A549 (cell line): Measurements from ENCODE around the gene BCAS3. TPM values are rescaled to one million over a fixed set of nuclear protein-coding genes. Genes with fewer than 3 reads are reported as not detected.

Experiments used
- ATAC-seq, 2 experiments: fragments of 200-7000 bp in 1 of 2; fragments of >200 bp in 1 of 2; cut with Nextera tagmentation in 1 of 2; cut with Tn5 transposase in 1 of 2; 3 replicates each; pipeline versions ENCODE4 v1.8.0 to v1.9.1; 2018 to 2020; ENCODE audit warnings: mild to moderate bottlenecking in 1 of 2, moderate library complexity in 1 of 2
- CTCF ChIA-PET: fragments of 300-600 bp; sonication (Branson Sonifier 250); formaldehyde crosslinking; extraction: SDS; loops from one replicate; lab custom pipeline; 2021; ENCODE audit warnings: antibody characterized with exemption, inconsistent platforms; lab: Yijun Ruan, JAX
- POLR2A ChIA-PET: fragments of 350-600 bp; formaldehyde crosslinking; extraction: SDS; loops from one replicate; lab custom pipeline; 2021; ENCODE audit warnings: antibody characterized with exemption, inconsistent platforms; lab: Yijun Ruan, JAX
- DNase-seq, 2 experiments: peaks; one replicate each; pipeline versions ENCODE4 v3.0.0 to v3.0.0-alpha.2; 2011 to 2016; ENCODE audit warnings: low read depth in 1 of 2, low spot score in 1 of 2
- FAIRE-seq: peaks from 2 replicates; lab custom pipeline; 2011; peaks lifted over from hg19 to GRCh38; lab: Jason Lieb, UNC
- H3K27ac ChIP-seq, 2 experiments: fragments of >200 bp; sonication (Bioruptor Twin); formaldehyde crosslinking; 3 replicates each; pipeline ENCODE4 v1.5.1; 2016 to 2017
- H3K4me1 ChIP-seq: fragments of >200 bp; sonication (Bioruptor Twin); formaldehyde crosslinking; 3 replicates; pipeline ENCODE4 v1.6.1; 2016
- H3K4me2 ChIP-seq: fragments of >200 bp; sonication (Bioruptor Twin); formaldehyde crosslinking; 3 replicates; pipeline ENCODE4 v1.6.1; 2016
- H3K4me3 ChIP-seq: fragments of >200 bp; sonication (Bioruptor Twin); formaldehyde crosslinking; 3 replicates; pipeline ENCODE4 v1.5.1; 2016
- H3K9me3 ChIP-seq: fragments of >200 bp; sonication (Bioruptor Twin); formaldehyde crosslinking; 3 replicates; pipeline ENCODE4 v1.6.1; 2016
- BHLHE40 ChIP-seq: IDR thresholded peaks from 2 replicates; pipeline ENCODE4 v1.6.1; 2012; ENCODE audit warnings: low read depth, low read length, inconsistent platforms
- CHD4 ChIP-seq: fragments of 200-600 bp; sonication (generic); IDR thresholded peaks from 2 replicates; pipeline ENCODE4 v1.6.1; 2016; ENCODE audit warnings: antibody characterized with exemption, mild to moderate bottlenecking, borderline replicate concordance
- E2F6 ChIP-seq: IDR thresholded peaks from 2 replicates; pipeline ENCODE4 v1.6.1; 2012; ENCODE audit warnings: low read depth, borderline replicate concordance
- EHF ChIP-seq: fragments of 250-450 bp; sonication (Bioruptor Pico); IDR thresholded peaks from 2 replicates; pipeline ENCODE4 v1.5.0; 2020; ENCODE audit warnings: mild to moderate bottlenecking
- FOSB ChIP-seq: fragments of 250-450 bp; sonication (Bioruptor Pico); IDR thresholded peaks from 2 replicates; pipeline ENCODE4 v1.5.0; 2020; ENCODE audit warnings: mild to moderate bottlenecking, moderate library complexity
- FOSL2 ChIP-seq, 2 experiments: fragments of 450-650 bp in 1 of 2; fragments of >200 bp in 1 of 2; sonication (Bioruptor Twin) in 1 of 2; formaldehyde crosslinking; IDR thresholded peaks; 2 replicates each; pipeline versions ENCODE4 v1.5.0 to v1.6.1; 2016 to 2020; ENCODE audit warnings: mild to moderate bottlenecking in 1 of 2, moderate library complexity in 1 of 2
- FOXS1 ChIP-seq: fragments of 250-450 bp; sonication (Bioruptor Pico); IDR thresholded peaks from 2 replicates; pipeline ENCODE4 v1.5.0; 2020; ENCODE audit warnings: mild to moderate bottlenecking, moderate library complexity
- HOXA7 ChIP-seq: fragments of 250-450 bp; sonication (Bioruptor Pico); IDR thresholded peaks from 2 replicates; pipeline ENCODE4 v1.5.0; 2020; ENCODE audit warnings: mild to moderate bottlenecking, moderate library complexity
- JUN ChIP-seq, 2 experiments: fragments of >200 bp; sonication (Bioruptor Twin); formaldehyde crosslinking; IDR thresholded peaks; 2 replicates in 1 of 2; 3 replicates in 1 of 2; pipeline ENCODE4 v1.6.1; 2016 to 2017
- MAZ ChIP-seq: fragments of 150-350 bp; IDR thresholded peaks from 2 replicates; pipeline ENCODE4 v1.6.1; 2014; ENCODE audit warnings: antibody characterized with exemption, low read depth, low read length, borderline replicate concordance
- NFE2L2 ChIP-seq: fragments of 150-350 bp; conservative IDR thresholded peaks from 2 replicates; pipeline ENCODE4 v1.6.1; 2014; ENCODE audit warnings: low read length
- NPAS2 ChIP-seq: fragments of 250-450 bp; sonication (Bioruptor Pico); IDR thresholded peaks from 2 replicates; pipeline ENCODE4 v1.8.0; 2022; ENCODE audit warnings: mild to moderate bottlenecking, moderate library complexity, borderline replicate concordance
- PBX3 ChIP-seq: IDR thresholded peaks from 2 replicates; pipeline ENCODE4 v1.6.1; 2012
- RARB ChIP-seq: fragments of 250-450 bp; sonication (Bioruptor Pico); IDR thresholded peaks from 2 replicates; pipeline ENCODE4 v1.8.0; 2021; ENCODE audit warnings: mild to moderate bottlenecking, moderate library complexity
- RCOR1 ChIP-seq: fragments of 150-350 bp; IDR thresholded peaks from 2 replicates; pipeline ENCODE4 v1.6.1; 2014; ENCODE audit warnings: antibody characterized with exemption, low read length, low read depth
- RNF2 ChIP-seq: fragments of 200-600 bp; sonication (generic); IDR thresholded peaks from 2 replicates; pipeline ENCODE4 v1.6.1; 2016; ENCODE audit warnings: low read depth, mild to moderate bottlenecking, antibody characterized with exemption, moderate library complexity, borderline replicate concordance
- TFCP2L1 ChIP-seq: fragments of 250-450 bp; sonication (Bioruptor Pico); IDR thresholded peaks from 2 replicates; pipeline ENCODE4 v1.5.0; 2021; ENCODE audit warnings: mild to moderate bottlenecking
- ZSCAN20 ChIP-seq: fragments of 250-450 bp; sonication (Bioruptor Pico); IDR thresholded peaks from 2 replicates; pipeline ENCODE4 v1.8.0; 2022; ENCODE audit warnings: mild to moderate bottlenecking, moderate library complexity
- WGBS: methylation state at CpG from one replicate; pipeline ENCODE4 v1.1.6; 2017; ENCODE audit errors: missing lambda C conversion rate; 5-methylcytosine and 5-hydroxymethylcytosine counted together
- polyA plus RNA-seq, 4 experiments: library from polyadenylated mRNA; depleted of rRNA in 3 of 4; stranded (reverse); fragments of >200 nt; fragmentation: RNase III in 1 of 4; extraction: RNeasy Plus Mini Kit Qiagen cat#74134 plus additional on column Dnase treatment in 1 of 4; gene quantifications; 2 replicates in 3 of 4; 3 replicates in 1 of 4; pipeline ENCODE4 v1.2.3, GENCODE V29; 2011 to 2017
- TF ChIP-seq, protein P1 (sequence below): fragments of >200 bp; sonication (Bioruptor Twin); formaldehyde crosslinking; IDR thresholded peaks from 3 replicates; pipeline ENCODE4 v1.5.1; 2016
- TF ChIP-seq, protein P2 (sequence below): fragments of 250-450 bp; sonication (Bioruptor Pico); IDR thresholded peaks from 2 replicates; pipeline ENCODE4 v1.5.0; 2020; ENCODE audit warnings: low read depth, mild to moderate bottlenecking, moderate library complexity
- TF ChIP-seq, protein P3 (sequence below): fragments of 250-450 bp; sonication (Bioruptor Pico); IDR thresholded peaks from 2 replicates; pipeline ENCODE4 v1.5.0; 2021; ENCODE audit warnings: mild to moderate bottlenecking, moderate library complexity, borderline replicate concordance

BCAS3 gene
- polyA plus RNA-seq, 2 of the 4 experiments (the other 2 are of a cell fraction) = 14.7 to 43.4 TPM

DNA sequence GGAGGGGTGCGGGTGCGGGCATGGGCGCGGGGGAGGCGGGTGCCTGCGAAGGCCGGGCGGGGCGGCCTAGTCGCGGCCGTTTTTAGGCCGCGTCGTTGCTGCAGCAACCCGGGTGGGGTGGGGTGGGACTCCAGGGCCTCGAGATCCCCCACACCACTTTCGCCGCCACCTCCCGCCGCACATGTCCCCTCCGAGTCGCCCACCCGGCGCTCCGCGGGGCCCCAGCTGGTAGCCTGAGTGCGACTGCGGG is 733.3 kb downstream of the BCAS3 start:
- DNase-seq (no peak), FAIRE-seq (no peak), ATAC-seq (no peak)
- Histone ChIP-seq H3K4me2 (no peak overlapping the region), H3K27ac (peak overlapping the region in 1 of 2 experiments; percentile 91; a peak in 2 of 6 replicates), H3K4me1 (peaks cover 8% of the 10 kb centered on the region; the same call in 2 of the 3 replicates), H3K9me3 (0 out of 3 replicates have a peak, but pooled peaks cover 8% of the 10 kb centered on the region), H3K4me3 (no peak overlapping the region)
- 93% methylated on average over 29 of the region's 29 CpGs for WGBS
- ChIA-PET POLR2A (interaction anchor here (2.9 kb wide), 1 partner anchor 164 kb away, joined by 21 read pairs; no protein-coding TSS in a partner anchor), CTCF (interaction anchor here (1.2 to 19.8 kb wide), 13 partner anchors 9 to 691 kb away, joined by 4 to 357 read pairs (median 35); partner anchors contain the start of gene TBX2)
- TF ChIP-seq, protein P1, sequence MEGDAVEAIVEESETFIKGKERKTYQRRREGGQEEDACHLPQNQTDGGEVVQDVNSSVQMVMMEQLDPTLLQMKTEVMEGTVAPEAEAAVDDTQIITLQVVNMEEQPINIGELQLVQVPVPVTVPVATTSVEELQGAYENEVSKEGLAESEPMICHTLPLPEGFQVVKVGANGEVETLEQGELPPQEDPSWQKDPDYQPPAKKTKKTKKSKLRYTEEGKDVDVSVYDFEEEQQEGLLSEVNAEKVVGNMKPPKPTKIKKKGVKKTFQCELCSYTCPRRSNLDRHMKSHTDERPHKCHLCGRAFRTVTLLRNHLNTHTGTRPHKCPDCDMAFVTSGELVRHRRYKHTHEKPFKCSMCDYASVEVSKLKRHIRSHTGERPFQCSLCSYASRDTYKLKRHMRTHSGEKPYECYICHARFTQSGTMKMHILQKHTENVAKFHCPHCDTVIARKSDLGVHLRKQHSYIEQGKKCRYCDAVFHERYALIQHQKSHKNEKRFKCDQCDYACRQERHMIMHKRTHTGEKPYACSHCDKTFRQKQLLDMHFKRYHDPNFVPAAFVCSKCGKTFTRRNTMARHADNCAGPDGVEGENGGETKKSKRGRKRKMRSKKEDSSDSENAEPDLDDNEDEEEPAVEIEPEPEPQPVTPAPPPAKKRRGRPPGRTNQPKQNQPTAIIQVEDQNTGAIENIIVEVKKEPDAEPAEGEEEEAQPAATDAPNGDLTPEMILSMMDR = 0 out of 3 replicates have a peak, but pooled peaks have one; percentile 2
- TF ChIP-seq MAZ = no peak

GRCh38 chr17:61411261-61412142 is 733.9 kb downstream of the BCAS3 start:
- H3K9me3 ChIP-seq = 0 out of 3 replicates have a peak, but pooled peaks cover 8% of the 10 kb centered on the region
- peak overlapping the region; percentile 85 for H3K4me2 ChIP-seq
- H3K27ac ChIP-seq = peak overlapping the region; percentile 85 to 91
- POLR2A ChIA-PET = interaction anchor here (0.6 to 2.9 kb wide), 10 partner anchors 13 to 691 kb away, joined by 3 to 21 read pairs (median 3); no protein-coding TSS in a partner anchor
- WGBS = 82% methylated on average over 52 of the region's 75 CpGs
- CTCF ChIA-PET = interaction anchor here (0.5 to 19.8 kb wide), 120 partner anchors 9 to 1010 kb away, joined by 3 to 357 read pairs (median 4); partner anchors contain the start of genes NACA2 and TBX2
- DNase-seq (peak in 1 of 2 experiments; percentile 49), ATAC-seq (peak; percentile 6 to 29; a peak in 4 of 6 replicates), FAIRE-seq (no peak)
- peaks cover 10% of the 10 kb centered on the region for H3K4me1 ChIP-seq
- TF ChIP-seq RNF2 (peak; percentile 27; the same call in 1 of the 2 replicates), FOSL2 (IDR thresholded peaks at IDR 0.05) (no peak), FOSL2 (CRISPR knock-in tag; IDR thresholded peaks at IDR 0.05) (no peak), CHD4 (peak; percentile 54; the same call in 1 of the 2 replicates), FOXS1 (CRISPR knock-in tag) (no peak)
- TF ChIP-seq, protein P2, sequence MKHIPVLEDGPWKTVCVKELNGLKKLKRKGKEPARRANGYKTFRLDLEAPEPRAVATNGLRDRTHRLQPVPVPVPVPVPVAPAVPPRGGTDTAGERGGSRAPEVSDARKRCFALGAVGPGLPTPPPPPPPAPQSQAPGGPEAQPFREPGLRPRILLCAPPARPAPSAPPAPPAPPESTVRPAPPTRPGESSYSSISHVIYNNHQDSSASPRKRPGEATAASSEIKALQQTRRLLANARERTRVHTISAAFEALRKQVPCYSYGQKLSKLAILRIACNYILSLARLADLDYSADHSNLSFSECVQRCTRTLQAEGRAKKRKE (CRISPR knock-in tag) = no peak
- peak overlapping the region; percentile 58 for H3K4me3 ChIP-seq

DNA sequence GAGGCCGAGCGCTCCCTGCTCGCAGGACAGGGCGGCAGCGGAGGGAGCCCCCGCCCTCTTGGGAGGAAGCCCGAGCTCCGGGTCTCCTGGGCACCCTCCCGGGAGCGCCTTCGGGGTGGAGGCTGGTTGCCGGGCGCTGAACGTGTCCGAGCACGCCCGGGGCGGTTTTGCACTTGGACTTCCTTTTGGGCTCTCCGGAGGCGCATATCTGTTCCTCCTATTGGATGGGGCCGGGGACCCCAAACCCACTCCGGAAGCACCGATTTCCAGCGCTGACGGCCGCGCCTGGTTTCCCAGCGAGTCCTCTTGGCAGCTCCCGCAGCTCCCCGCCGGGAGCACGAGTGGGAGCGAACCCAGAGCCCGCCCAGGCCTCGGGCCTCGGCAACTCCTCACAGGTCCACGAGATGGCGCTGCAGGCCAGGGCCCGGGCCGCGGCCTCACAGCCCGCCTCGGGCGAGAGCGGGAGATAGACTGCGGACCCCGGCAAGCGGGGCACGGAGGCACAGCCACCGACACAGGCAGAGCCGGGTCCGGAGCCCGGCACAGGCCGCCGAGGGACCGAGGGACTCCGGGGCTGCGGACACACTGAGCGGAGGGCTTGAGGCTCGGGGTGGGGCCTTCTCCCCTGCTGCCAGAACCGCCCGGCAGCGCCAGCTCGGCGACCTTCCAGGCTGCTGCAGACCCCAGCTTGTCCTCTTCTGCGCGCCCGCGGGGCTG is 734.6 kb downstream of the BCAS3 start:
- ATAC-seq (peak; percentile 55 to 80), FAIRE-seq (no peak), DNase-seq (peak; percentile 82 to 90)
- Histone ChIP-seq H3K9me3 (0 out of 3 replicates have a peak, but pooled peaks cover 8% of the 10 kb centered on the region), H3K4me1 (peaks cover 15% of the 10 kb centered on the region), H3K27ac (peak overlapping the region; percentile 85 to 91), H3K4me3 (peak overlapping the region; percentile 58), H3K4me2 (peak overlapping the region; percentile 85)
- CTCF ChIA-PET = interaction anchor here (0.5 to 19.8 kb wide), 122 partner anchors 9 to 1010 kb away, joined by 3 to 357 read pairs (median 4); partner anchors contain the start of genes NACA2 and TBX2
- under 1% methylated on average over 22 of the region's 69 CpGs for WGBS
- POLR2A ChIA-PET = interaction anchor here (0.6 to 2.9 kb wide), 11 partner anchors 12 to 692 kb away, joined by 3 to 21 read pairs (median 3); no protein-coding TSS in a partner anchor
- TF ChIP-seq EHF (no peak), NFE2L2 (no peak), TFCP2L1 (CRISPR knock-in tag) (no peak), MAZ (no peak), BHLHE40 (no peak), RNF2 (0 out of 2 replicates have a peak, but pooled peaks have one; percentile 32), PBX3 (no peak), HOXA7 (CRISPR knock-in tag) (no peak), NPAS2 (CRISPR knock-in tag) (no peak), ZSCAN20 (no peak), E2F6 (peak; percentile 93), FOSB (no peak), RARB (CRISPR knock-in tag) (no peak), RCOR1 (no peak), JUN (IDR thresholded peaks at IDR 0.05) (peak in 1 of 2 experiments; percentile 63; a peak in 3 of 5 replicates)
- TF ChIP-seq, protein P3, sequence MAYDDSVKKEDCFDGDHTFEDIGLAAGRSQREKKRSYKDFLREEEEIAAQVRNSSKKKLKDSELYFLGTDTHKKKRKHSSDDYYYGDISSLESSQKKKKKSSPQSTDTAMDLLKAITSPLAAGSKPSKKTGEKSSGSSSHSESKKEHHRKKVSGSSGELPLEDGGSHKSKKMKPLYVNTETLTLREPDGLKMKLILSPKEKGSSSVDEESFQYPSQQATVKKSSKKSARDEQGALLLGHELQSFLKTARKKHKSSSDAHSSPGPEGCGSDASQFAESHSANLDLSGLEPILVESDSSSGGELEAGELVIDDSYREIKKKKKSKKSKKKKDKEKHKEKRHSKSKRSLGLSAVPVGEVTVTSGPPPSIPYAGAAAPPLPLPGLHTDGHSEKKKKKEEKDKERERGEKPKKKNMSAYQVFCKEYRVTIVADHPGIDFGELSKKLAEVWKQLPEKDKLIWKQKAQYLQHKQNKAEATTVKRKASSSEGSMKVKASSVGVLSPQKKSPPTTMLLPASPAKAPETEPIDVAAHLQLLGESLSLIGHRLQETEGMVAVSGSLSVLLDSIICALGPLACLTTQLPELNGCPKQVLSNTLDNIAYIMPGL (CRISPR knock-in tag) = 0 out of 2 replicates have a peak, but pooled peaks have one; percentile 22
